ENCODE measurements around the gene POU2F3. TPM values are rescaled to one million over a fixed set of nuclear protein-coding genes. Genes with fewer than 3 reads are reported as not detected.

Gene POU2F3
- total RNA-seq, 1 donor from 2014 or later: 1.2 TPM

GRCh38 chr11:120210626-120211521 is 29.1 kb upstream of the POU2F3 start, which contains the start of gene OAF:
Gene OAF, plus strand, starts transcription at chr11:120211032. Its CDS starts 248 bp downstream, at chr11:120211280.
- intact Hi-C loops (cut with micrococcal nuclease): loop anchor here (1.0 to 10.0 kb wide), 4 partner anchors 37 to 1086 kb away; partner anchors contain the start of genes HINFP and NECTIN1

DNA sequence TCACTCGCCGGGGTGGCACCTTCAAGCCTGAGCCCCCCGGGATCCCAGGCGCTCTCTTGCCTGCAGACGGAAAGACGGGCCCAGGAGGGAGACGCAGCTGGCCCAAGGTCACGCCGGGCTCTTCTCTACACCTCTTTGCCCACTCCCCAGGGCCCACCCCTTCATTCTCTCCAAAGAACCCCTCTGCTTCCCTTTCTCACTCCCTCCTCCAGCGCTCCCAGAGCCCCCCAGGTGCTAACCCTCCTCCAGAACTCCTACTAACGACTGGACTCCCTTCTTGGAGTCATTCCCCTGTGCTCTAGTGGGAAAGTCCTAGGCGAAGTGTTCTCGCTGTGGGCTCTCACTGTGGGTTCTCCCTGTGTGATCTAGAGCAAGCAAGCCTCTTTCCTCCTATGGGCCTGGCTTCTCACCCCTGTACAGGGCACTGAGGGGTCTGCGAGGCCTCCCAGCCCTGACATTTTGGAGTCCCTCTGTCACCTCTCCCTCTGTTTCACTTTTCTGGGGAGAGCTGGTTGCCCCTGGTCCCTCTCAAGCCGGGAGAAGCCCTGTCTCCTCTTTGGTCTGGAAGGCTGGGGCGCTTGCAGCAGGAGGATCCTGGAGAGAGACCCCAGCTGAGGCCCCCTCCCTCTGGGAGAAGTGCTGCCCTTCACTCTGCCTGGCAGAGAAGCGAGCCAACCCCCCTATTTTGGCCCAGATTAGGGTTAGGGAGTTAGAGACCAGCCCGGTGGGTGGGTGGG is 28.2 kb upstream of the POU2F3 start:
- intact Hi-C loops (cut with micrococcal nuclease): loop anchor here (2.0 to 10.0 kb wide), 2 partner anchors 483 to 1087 kb away; partner anchors contain the start of genes HINFP and NECTIN1

GRCh38 chr11:120212259-120212878 is 27.6 kb upstream of the POU2F3 start:
- intact Hi-C loops (cut with micrococcal nuclease): loop anchor here (10.0 kb wide), 1 partner anchor 1088 kb away; the partner anchor contains the start of gene HINFP

DNA sequence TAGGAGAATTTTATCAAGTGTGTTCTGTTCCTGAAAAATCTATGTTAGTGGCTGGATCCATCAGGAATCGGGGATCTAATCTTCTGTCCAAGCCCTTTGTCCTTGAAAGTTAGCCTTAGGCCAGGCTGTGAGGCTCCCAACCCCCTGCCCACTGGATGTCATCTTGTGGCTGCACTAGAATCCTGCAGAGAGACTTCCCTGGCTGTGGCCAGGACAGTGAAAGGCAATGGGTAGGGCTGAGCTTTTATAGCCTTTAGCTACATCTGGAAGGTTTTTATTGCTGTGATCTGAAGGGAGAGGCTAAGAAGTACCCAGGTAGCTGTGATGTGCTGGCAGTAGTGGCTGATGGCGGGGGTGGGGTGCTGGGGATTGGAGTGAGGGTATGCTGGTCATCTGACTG is 27.0 kb upstream of the POU2F3 start:
- intact Hi-C loops (cut with micrococcal nuclease): loop anchor here (10.0 kb wide), 1 partner anchor 1088 kb away; the partner anchor contains the start of gene HINFP

DNA sequence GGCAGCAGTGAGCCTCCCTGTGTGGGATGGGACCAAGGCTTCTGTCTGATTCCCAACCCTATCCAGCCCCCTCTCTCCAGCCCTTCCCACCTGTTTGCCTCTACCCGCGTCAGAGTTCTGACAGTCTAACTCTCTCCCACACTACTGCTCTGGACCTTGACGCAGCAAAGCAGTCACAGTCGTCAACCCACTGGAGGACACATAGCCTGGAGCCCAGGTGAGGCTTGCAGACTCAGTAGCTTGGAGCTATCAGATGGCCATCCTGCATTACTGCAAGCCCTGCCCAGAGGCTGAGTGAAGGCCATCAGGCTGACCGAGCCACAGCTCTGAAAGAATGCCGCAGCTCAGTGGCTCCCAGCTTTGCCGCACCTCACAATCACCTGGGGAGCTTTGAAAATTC is 25.4 kb upstream of the POU2F3 start:
- intact Hi-C loops (cut with micrococcal nuclease): loop anchor here (10.0 kb wide), 1 partner anchor 1090 kb away; the partner anchor contains the start of gene HINFP

DNA sequence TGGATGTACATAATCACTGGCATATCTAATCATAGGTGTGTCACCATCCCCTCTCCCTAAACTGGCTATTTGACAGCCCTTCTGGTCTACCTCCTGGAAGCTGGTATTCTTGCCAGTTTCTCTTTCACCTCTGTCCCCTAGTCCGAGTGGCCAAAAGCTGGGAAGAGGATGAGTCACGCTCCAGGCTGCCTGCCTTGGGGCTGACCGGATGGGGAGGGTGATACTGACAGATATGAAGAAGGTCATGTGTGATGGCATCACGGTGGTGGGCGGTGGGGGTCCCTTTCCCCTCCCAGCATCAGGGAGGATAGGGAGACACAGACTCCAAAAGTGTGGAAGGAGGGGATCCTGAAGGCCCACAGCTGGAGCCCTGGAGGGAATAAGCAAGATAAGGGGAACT is 24.3 kb upstream of the POU2F3 start:
- intact Hi-C loops (cut with micrococcal nuclease): loop anchor here (10.0 kb wide), 1 partner anchor 1091 kb away; the partner anchor contains the start of gene HINFP

DNA sequence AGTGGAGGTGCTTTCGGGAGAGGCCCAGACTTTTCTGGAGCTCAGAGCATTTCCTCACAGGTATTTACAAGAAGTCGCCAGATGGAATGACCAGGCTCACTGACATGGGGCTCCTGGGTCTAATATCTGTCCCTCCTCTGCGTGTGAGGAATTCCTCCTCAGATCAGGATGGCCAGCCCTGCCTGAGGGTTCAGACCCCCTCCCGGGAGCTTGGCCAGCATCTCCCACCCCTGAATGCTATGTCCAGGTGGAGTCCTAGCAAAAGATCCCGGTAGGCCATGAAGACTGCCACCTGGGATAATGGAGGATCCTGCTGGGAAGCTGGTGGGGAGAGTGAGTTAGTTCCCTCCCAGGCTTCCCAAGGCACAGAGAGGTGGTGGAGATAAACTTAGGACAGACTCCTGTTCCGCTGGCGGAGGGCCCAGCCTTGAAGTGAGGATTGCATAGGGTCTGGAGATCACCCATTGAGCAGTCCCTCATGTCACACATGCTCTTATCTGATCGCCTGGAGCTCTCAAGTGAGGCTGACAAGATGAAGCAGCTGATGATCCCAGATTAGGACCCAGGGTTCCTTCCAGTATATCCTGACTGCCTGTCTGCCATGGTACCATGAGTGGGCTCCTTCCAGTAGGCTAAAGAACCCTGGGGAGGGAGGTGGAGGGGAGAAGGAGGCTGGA is 23.4 kb upstream of the POU2F3 start:
- intact Hi-C loops (cut with micrococcal nuclease): loop anchor here (10.0 kb wide), 1 partner anchor 1092 kb away; the partner anchor contains the start of gene HINFP

DNA sequence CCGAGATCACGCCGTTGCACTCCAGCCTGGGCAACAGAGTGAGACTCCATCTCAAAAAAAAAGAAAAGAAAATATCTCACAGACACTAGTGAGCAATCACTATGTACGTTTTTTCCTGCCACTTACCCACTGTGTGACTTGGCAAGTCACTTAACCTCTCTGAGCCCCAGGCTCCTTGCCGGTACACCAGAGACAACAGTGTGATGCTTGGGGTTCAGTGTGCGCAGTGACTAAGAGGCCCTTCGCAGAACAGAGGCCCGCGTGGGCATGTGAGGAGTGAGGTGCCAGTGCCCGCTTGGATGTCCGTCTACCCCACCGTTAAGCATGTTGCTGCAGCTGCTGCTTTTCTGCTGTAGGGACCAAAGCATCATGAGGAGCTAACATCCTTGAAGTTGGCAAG is 22.4 kb upstream of the POU2F3 start:
- intact Hi-C loops (cut with micrococcal nuclease): loop anchor here (10.0 kb wide), 1 partner anchor 1093 kb away; the partner anchor contains the start of gene HINFP

DNA sequence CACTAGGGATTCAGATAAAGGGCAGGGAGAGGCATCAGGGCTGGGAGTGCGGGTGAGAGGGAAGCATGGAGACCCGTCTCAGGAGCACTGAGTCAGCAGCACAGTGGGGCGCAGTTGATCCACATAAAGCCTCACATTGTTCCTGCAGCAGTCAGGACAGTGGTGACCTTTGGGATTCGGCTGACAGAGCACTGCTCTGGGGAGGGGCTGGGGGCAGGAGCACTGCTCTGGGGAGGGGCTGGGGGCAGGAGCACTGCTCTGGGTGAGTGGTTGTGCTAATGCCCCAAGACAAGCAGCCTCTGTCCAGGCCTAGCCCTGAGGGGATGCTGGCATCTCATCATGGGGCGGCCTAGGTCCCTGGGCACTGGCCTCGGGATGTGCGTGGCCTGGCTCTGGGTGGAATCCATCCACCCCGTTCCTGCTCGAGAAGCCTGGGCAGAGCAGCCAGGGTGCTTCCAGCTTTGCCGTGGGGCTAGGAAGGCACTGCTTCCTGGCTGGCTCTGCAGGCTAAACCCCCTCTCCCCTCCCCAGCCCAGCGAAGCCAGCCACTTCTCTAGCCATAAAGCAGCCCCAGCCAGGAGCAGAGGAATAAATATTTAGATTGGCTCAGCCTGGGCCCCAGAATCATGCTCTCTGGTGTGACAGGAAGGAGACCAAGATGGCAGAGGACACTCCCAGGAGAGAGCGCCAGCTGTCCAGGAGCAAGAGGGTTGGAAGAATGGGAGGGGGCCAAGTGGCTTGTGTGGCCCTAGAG is 21.8 kb upstream of the POU2F3 start:
- intact Hi-C loops (cut with micrococcal nuclease): loop anchor here (10.0 kb wide), 1 partner anchor 1093 kb away; the partner anchor contains the start of gene HINFP

DNA sequence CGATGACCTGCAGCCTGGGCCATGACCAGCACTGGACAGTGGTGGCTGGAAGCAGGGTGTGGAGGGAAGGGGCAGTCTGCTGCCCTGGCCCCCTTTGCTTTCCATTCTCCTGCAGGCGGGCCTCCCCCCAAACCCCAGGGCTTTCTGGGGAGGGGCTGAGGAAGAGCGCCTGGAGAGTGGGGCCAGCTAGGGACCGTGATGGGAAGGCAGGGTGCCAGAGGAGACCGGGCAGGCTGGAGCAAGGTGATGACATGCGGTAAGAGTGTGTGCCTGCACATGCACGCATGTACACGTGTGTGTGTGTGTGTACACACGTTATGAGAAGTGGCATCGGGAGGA is 21.3 kb upstream of the POU2F3 start:
- intact Hi-C loops (cut with micrococcal nuclease): loop anchor here (10.0 kb wide), 1 partner anchor 1094 kb away; the partner anchor contains the start of gene HINFP

DNA sequence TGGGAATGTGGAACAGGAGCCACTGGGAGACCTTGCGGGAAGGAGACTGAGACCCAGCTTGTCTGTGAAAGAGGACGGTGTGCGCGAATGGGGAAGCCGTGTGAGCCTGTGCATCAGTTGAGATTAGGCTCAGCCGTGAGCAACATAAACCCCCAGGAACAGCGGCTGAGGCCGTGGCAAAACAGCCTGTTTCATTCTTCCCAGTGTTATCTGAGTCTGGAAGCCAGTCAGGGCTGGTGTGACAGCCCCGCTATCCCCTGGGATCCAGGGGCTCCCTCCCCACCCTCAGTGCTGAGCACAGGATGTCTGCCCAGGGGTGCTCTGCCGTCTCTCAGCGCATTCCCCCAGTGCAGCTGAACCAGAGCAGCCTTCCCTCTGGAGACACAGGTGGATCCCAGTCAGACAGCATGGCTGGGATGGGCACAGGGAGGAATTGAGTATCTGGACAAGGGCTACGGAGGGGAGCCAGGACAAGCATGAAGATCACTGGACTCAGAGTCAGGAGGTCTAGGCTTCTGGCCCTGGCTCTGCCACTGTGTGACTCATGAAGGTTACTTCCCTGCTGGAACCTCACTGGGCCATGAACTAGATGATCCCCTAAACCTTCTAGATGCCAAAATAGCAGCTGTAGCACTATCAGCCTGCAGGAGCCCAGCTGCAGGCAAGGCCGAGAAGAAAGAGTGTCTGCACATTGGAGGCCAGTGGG is 20.6 kb upstream of the POU2F3 start:
- intact Hi-C loops (cut with micrococcal nuclease): loop anchor here (10.0 kb wide), 1 partner anchor 1095 kb away; the partner anchor contains the start of gene HINFP

- intact Hi-C loops (cut with micrococcal nuclease): loop anchor here (10.0 kb wide), 1 partner anchor 1095 kb away; the partner anchor contains the start of gene HINFP
Observed at GRCh38 chr11:120219938-120220746, 19.8 kb upstream of the POU2F3 start.

GRCh38 chr11:120220747-120221037 is 19.2 kb upstream of the POU2F3 start:
- intact Hi-C loops (cut with micrococcal nuclease): no loop called here

GRCh38 chr11:120221115-120221752 is 18.7 kb upstream of the POU2F3 start:
- intact Hi-C loops (cut with micrococcal nuclease): no loop called here

DNA sequence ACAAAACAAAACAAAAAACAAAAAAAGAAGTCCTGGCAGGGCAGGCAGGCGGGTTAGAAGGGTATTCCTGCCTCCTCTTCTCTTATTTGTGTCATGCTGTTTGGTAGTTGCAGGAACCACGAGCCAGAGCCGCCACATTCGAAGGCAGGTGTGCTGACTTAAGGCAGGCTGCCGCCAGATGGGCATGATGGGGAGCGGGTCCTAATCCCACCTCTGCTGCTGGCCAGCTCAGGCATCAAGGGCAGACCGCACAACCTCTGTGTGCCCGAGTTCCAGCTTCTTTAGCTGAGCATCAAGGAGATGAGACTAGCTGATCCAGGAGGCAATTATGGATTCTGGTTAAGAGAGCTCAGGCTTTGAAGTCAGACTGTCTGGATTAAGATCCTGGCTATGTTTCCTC is 17.0 kb upstream of the POU2F3 start:
- intact Hi-C loops (cut with micrococcal nuclease): no loop called here

- intact Hi-C loops (cut with micrococcal nuclease): no loop called here
Observed at GRCh38 chr11:120223793-120224192, 16.1 kb upstream of the POU2F3 start.

GRCh38 chr11:120224361-120224760 is 15.6 kb upstream of the POU2F3 start:
- intact Hi-C loops (cut with micrococcal nuclease): no loop called here
